HCT116 (cell line): ENCODE results near the gene IGSF5. TPM values are rescaled to one million over a fixed set of nuclear protein-coding genes. Genes with fewer than 3 reads are reported as not detected.
"Not testable (repeated sequence)": the region's sequence is repeated elsewhere in the genome, so short reads cannot be mapped to it uniquely, and the experiment has no call there.

ENCODE experiments used
- ATAC-seq: fragments of 200-7000 bp; cut with Tn5 transposase; 2 replicates; pipeline ENCODE4 v1.9.1; 2020; ENCODE audit warnings: mild to moderate bottlenecking, moderate library complexity
- BruUV-seq: library from RNA; stranded (reverse); fragments of 400-500 nt; replicated peaks from 2 replicates; lab custom pipeline; 2021; lab: Mats Ljungman, UMichigan
- CTCF ChIA-PET: fragments of 300-600 bp; sonication (Branson Sonifier 250); formaldehyde crosslinking; loops from one replicate; lab custom pipeline; 2021; ENCODE audit warnings: antibody characterized with exemption; lab: Charles Lee
- POLR2A ChIA-PET: fragments of 300-600, 350-600 bp; sonication (Branson Sonifier 250); formaldehyde crosslinking; loops from one replicate; lab custom pipeline; 2021; ENCODE audit warnings: antibody characterized with exemption; lab: Charles Lee
- RAD21 ChIA-PET, 2 experiments: fragments of 300-600 bp; sonication (Branson Sonifier 250); formaldehyde crosslinking; loops; one replicate each; lab custom pipeline; 2023; ENCODE audit warnings: low total read pairs in 2 of 2; ENCODE audit not compliant: uncharacterized antibody in 2 of 2, unreplicated experiment in 2 of 2, low non-redundant PET in 1 of 2; lab: Charles Lee
- DNase-seq: peaks from one replicate; pipeline ENCODE4 v3.0.0-alpha.2; 2010; ENCODE audit warnings: low read depth, low spot score
- H2AFZ ChIP-seq: fragments of 200-600 bp; shearing (Covaris generic), sonication (generic); 2 replicates; pipeline ENCODE4 v1.6.1; 2017; ENCODE audit warnings: low read depth, mixed run types, mixed read lengths, antibody characterized with exemption, low read length; ENCODE audit not compliant: poor library complexity, severe bottlenecking
- H3K27ac ChIP-seq: 2 replicates; pipeline ENCODE4 v1.5.1; 2012; ENCODE audit warnings: low read depth, low read length
- H3K27me3 ChIP-seq: fragments of 200-600 bp; sonication (generic); 2 replicates; pipeline ENCODE4 v1.6.1; 2016; ENCODE audit warnings: mixed run types, low read length, mixed read lengths; ENCODE audit not compliant: insufficient read depth
- H3K36me3 ChIP-seq, 2 experiments: fragments of 200-500 bp in 1 of 2; fragments of 200-600 bp in 1 of 2; sonication (Bioruptor generic) in 1 of 2; sonication (generic) in 1 of 2; 2 replicates each; pipeline versions ENCODE4 v1.5.1 to v1.6.1; 2014 to 2016; ENCODE audit warnings: low read length in 2 of 2, inconsistent platforms in 1 of 2, mixed read lengths in 1 of 2, mixed run types in 1 of 2; ENCODE audit not compliant: insufficient read depth in 2 of 2, control insufficient read depth in 1 of 2
- H3K4me1 ChIP-seq, 2 experiments: fragments of 200-600 bp in 1 of 2; sonication (generic) in 1 of 2; 2 replicates each; pipeline versions ENCODE4 v1.5.1 to v1.6.1; 2012 to 2017; ENCODE audit warnings: low read length in 2 of 2, inconsistent platforms in 1 of 2, mild to moderate bottlenecking in 1 of 2, mixed read lengths in 1 of 2, mixed run types in 1 of 2, moderate library complexity in 1 of 2; ENCODE audit not compliant: insufficient read depth in 2 of 2, control insufficient read depth in 1 of 2
- H3K4me2 ChIP-seq: fragments of 200-600 bp; sonication (generic); 2 replicates; pipeline ENCODE4 v1.6.1; 2017; ENCODE audit warnings: mixed run types, low read length, mixed read lengths
- H3K4me3 ChIP-seq, 2 experiments: fragments of 200-600 bp in 1 of 2; sonication (generic) in 1 of 2; replicated peaks in 1 of 2; 2 replicates each; pipeline ENCODE4 v1.5.1; 2011 to 2016; ENCODE audit warnings: low read length in 2 of 2, control low read depth in 1 of 2, low read depth in 1 of 2, mild to moderate bottlenecking in 1 of 2, mixed read lengths in 1 of 2, mixed run types in 1 of 2
- H3K79me2 ChIP-seq: fragments of 200-600 bp; sonication (generic); 2 replicates; pipeline ENCODE4 v1.6.1; 2017; ENCODE audit warnings: mild to moderate bottlenecking, mixed run types, low read length, moderate library complexity, mixed read lengths; ENCODE audit not compliant: insufficient read depth
- H3K9ac ChIP-seq: fragments of 200-600 bp; sonication (generic); 2 replicates; pipeline ENCODE4 v1.6.1; 2016; ENCODE audit warnings: low read length, mixed read lengths
- H3K9me2 ChIP-seq: fragments of 200-600 bp; sonication (generic), shearing (Covaris generic); 2 replicates; pipeline ENCODE4 v1.6.1; 2017; ENCODE audit warnings: mixed run types, mild to moderate bottlenecking, moderate library complexity; ENCODE audit not compliant: insufficient read depth
- H3K9me3 ChIP-seq, 2 experiments: fragments of 200-500 bp in 1 of 2; fragments of 200-600 bp in 1 of 2; sonication (Bioruptor generic) in 1 of 2; sonication (generic) in 1 of 2; 2 replicates each; pipeline ENCODE4 v1.6.1; 2014 to 2017; ENCODE audit warnings: low read length in 2 of 2, mixed read lengths in 2 of 2, inconsistent platforms in 1 of 2, low read depth in 1 of 2, mild to moderate bottlenecking in 1 of 2, mixed run types in 1 of 2, moderate library complexity in 1 of 2; ENCODE audit not compliant: control insufficient read depth in 1 of 2, insufficient read depth in 1 of 2
- H4K20me1 ChIP-seq: fragments of 200-600 bp; sonication (generic), shearing (Covaris generic); 2 replicates; pipeline ENCODE4 v1.6.1; 2017; ENCODE audit warnings: mixed run types, mild to moderate bottlenecking, moderate library complexity; ENCODE audit not compliant: insufficient read depth
- JUND ChIP-seq: IDR thresholded peaks from 2 replicates; pipeline ENCODE4 v1.6.1; 2012
- POLR2A ChIP-seq: IDR thresholded peaks from 2 replicates; pipeline ENCODE4 v1.7.0; 2011; ENCODE audit warnings: borderline replicate concordance; ENCODE audit not compliant: insufficient read depth, insufficient read length; ENCODE audit errors: extremely low read depth
- SRF ChIP-seq: IDR thresholded peaks from 2 replicates; pipeline ENCODE4 v1.6.1; 2012; ENCODE audit warnings: low read depth
- intact Hi-C: fragments of 100-400 bp; cut with micrococcal nuclease; formaldehyde crosslinking; loops from 2 replicates; pipeline ENCODE4 v1.10.0; 2022
- total RNA-seq: library from RNA; stranded (reverse); gene quantifications from one replicate; pipeline ENCODE4 v1.2.1, GENCODE V29; 2021; ENCODE audit not compliant: unreplicated experiment
- TF ChIP-seq, protein P1 (sequence below): IDR thresholded peaks from 2 replicates; pipeline ENCODE4 v1.6.1; 2012; ENCODE audit warnings: low read depth

Gene IGSF5
- total RNA-seq, 1 experiment from 2014 or later, result not detected

- TF ChIP-seq SRF (no peak), POLR2A (no peak), JUND (no peak)
- TF ChIP-seq, protein P1, sequence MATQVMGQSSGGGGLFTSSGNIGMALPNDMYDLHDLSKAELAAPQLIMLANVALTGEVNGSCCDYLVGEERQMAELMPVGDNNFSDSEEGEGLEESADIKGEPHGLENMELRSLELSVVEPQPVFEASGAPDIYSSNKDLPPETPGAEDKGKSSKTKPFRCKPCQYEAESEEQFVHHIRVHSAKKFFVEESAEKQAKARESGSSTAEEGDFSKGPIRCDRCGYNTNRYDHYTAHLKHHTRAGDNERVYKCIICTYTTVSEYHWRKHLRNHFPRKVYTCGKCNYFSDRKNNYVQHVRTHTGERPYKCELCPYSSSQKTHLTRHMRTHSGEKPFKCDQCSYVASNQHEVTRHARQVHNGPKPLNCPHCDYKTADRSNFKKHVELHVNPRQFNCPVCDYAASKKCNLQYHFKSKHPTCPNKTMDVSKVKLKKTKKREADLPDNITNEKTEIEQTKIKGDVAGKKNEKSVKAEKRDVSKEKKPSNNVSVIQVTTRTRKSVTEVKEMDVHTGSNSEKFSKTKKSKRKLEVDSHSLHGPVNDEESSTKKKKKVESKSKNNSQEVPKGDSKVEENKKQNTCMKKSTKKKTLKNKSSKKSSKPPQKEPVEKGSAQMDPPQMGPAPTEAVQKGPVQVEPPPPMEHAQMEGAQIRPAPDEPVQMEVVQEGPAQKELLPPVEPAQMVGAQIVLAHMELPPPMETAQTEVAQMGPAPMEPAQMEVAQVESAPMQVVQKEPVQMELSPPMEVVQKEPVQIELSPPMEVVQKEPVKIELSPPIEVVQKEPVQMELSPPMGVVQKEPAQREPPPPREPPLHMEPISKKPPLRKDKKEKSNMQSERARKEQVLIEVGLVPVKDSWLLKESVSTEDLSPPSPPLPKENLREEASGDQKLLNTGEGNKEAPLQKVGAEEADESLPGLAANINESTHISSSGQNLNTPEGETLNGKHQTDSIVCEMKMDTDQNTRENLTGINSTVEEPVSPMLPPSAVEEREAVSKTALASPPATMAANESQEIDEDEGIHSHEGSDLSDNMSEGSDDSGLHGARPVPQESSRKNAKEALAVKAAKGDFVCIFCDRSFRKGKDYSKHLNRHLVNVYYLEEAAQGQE, result no peak
Measured at GRCh38 chr21:39738566-39738965, 6.4 kb upstream of the IGSF5 start (continued).

DNA sequence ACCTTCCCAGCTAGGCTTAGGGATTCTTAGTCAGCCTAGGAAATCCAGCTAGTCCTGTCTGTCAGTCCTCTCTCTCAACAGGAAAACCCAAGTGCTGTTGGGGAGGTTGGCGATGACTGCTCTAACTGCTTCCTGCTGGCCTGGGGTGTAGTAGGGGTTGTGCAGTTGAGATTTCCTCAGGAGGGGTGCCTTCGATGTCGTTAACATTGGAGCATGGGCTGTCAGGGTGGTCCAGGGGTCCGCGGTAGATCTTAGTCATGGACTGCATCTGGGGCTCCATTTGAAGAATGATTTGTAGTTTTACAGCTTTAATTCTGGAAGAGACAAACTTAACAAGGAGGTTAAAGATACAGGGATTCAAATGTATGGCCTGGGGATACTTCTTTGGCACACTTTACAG, 5.5 kb upstream of the IGSF5 start:
- H4K20me1 ChIP-seq, H3K9ac ChIP-seq, H3K9me2 ChIP-seq, H3K36me3 ChIP-seq, H3K4me2 ChIP-seq, H3K4me3 ChIP-seq, H2AFZ ChIP-seq, BruUV-seq, H3K79me2 ChIP-seq, POLR2A ChIA-PET, H3K4me1 ChIP-seq, RAD21 ChIA-PET, CTCF ChIA-PET, H3K9me3 ChIP-seq, intact Hi-C loops, H3K27me3 ChIP-seq, H3K27ac ChIP-seq, ATAC-seq, DNase-seq: not testable (repeated sequence)

DNA sequence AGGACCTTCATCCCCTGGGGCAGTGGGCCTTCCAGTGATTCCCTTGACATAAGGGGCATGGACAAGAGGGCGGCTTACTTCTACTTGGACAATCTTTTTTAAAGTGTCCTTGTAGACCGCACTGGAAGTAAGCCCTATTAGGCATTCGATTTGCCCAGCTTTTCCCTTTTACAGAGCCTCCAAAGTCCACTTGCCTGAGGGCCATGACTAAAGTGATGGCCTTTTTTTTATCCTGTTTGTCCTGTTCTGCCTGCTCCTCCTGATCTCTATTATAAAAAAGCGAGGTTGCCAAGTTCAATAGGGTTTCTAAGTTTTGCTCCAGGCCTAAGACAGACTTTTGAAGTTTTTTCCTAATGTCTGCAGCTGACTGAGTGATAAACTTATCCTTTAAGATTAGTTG, 2.4 kb upstream of the IGSF5 start:
- H3K36me3 ChIP-seq, H3K4me3 ChIP-seq, ATAC-seq, intact Hi-C loops, H3K27me3 ChIP-seq, H3K4me1 ChIP-seq, H3K79me2 ChIP-seq, H2AFZ ChIP-seq, POLR2A ChIA-PET, H3K9ac ChIP-seq, H3K27ac ChIP-seq, CTCF ChIA-PET, DNase-seq, H4K20me1 ChIP-seq, BruUV-seq, H3K9me2 ChIP-seq, H3K9me3 ChIP-seq, H3K4me2 ChIP-seq, RAD21 ChIA-PET: not testable (repeated sequence)

- H3K9me3 ChIP-seq, POLR2A ChIA-PET, CTCF ChIA-PET, DNase-seq, H3K4me1 ChIP-seq, H4K20me1 ChIP-seq, BruUV-seq, H3K27ac ChIP-seq, H3K36me3 ChIP-seq, H3K9me2 ChIP-seq, H3K4me2 ChIP-seq, H3K9ac ChIP-seq, H2AFZ ChIP-seq, H3K79me2 ChIP-seq, H3K27me3 ChIP-seq, intact Hi-C loops, ATAC-seq, H3K4me3 ChIP-seq, RAD21 ChIA-PET: not testable (repeated sequence)
Measured at GRCh38 chr21:39745332-39745731, 349 bp downstream of the IGSF5 start.
